DOHH2 (cell line): Measurements from ENCODE around the gene TRERF1.

Source experiments
- EZH2phosphoT487 ChIP-seq: fragments of 200-600 bp; sonication (generic); IDR thresholded peaks from 2 replicates; pipeline ENCODE4 v1.6.1; 2017; ENCODE audit warnings: borderline replicate concordance, mild to moderate bottlenecking, antibody characterized with exemption, low read length, moderate library complexity, mixed read lengths
- TF ChIP-seq, protein P1 (sequence below): fragments of 200-600 bp; sonication (generic); IDR thresholded peaks from one replicate; pipeline ENCODE4 v1.5.1; 2014; ENCODE audit warnings: antibody characterized with exemption, mild to moderate bottlenecking, low read depth, low read length; ENCODE audit not compliant: poor library complexity, severe bottlenecking

DNA sequence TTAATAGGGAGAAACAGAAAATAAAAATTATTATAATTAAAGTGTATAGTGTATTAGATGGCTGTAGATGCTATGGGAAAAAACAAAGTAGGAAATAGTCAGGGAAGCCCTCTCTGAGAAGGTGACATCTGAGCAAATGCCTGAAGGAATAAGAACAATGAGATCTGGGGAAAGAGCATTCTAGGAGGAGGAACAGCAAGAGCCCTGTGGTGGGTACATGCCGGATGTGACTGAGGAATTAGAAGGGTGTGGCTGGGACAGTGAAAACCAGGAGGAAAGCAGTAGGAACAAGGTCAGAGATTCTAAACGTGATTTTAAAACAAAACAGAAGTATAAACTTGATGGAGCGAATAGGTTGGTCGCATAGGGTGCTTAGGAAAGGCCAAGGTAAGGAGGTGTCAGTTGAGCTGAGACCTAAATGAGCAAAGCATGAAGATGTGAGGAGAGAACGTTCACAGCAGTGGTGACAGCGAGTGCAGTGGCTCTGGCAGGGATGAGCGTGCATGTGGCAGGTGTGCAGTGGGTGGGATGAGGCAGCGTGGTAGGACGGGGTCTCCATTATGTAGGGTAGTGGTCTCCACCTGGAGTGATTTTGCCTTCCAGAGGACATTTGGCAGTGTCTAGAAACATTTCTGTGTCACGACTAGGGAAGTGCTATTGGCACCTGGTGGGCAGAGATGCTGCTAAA lies 137.0 kb downstream of the TRERF1 start:
- TF ChIP-seq, protein P1, sequence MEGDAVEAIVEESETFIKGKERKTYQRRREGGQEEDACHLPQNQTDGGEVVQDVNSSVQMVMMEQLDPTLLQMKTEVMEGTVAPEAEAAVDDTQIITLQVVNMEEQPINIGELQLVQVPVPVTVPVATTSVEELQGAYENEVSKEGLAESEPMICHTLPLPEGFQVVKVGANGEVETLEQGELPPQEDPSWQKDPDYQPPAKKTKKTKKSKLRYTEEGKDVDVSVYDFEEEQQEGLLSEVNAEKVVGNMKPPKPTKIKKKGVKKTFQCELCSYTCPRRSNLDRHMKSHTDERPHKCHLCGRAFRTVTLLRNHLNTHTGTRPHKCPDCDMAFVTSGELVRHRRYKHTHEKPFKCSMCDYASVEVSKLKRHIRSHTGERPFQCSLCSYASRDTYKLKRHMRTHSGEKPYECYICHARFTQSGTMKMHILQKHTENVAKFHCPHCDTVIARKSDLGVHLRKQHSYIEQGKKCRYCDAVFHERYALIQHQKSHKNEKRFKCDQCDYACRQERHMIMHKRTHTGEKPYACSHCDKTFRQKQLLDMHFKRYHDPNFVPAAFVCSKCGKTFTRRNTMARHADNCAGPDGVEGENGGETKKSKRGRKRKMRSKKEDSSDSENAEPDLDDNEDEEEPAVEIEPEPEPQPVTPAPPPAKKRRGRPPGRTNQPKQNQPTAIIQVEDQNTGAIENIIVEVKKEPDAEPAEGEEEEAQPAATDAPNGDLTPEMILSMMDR, result no peak
- no peak for TF ChIP-seq EZH2phosphoT487
